ENCODE measurements around the gene EDEM3. TPM values are rescaled to one million over a fixed set of nuclear protein-coding genes. Genes with fewer than 3 reads are reported as not detected.

The EDEM3 gene
- total RNA-seq, 1 experiment from 2014 or later: 44.5 TPM

DNA sequence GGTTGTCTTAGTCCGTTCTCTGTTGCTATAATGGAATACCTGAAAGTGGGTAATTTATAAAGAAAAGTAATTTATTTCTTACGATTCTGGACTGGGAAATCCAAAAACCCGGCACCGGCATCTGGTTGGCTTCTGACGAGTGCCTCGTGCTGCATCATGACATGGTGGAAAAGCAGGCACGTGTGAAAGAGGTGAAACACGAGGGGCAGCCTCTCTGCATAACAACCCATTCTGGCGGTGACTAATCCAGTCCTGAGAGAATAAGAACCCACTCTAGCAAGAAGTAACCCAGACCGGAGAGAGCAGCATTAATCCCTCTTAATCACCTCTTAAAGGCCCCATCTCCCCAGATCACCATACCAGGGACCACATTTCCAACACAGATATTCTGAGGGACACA, 2.7 kb upstream of the EDEM3 start:
- BruUV-seq (replicated peaks): no TSS peak

DNA sequence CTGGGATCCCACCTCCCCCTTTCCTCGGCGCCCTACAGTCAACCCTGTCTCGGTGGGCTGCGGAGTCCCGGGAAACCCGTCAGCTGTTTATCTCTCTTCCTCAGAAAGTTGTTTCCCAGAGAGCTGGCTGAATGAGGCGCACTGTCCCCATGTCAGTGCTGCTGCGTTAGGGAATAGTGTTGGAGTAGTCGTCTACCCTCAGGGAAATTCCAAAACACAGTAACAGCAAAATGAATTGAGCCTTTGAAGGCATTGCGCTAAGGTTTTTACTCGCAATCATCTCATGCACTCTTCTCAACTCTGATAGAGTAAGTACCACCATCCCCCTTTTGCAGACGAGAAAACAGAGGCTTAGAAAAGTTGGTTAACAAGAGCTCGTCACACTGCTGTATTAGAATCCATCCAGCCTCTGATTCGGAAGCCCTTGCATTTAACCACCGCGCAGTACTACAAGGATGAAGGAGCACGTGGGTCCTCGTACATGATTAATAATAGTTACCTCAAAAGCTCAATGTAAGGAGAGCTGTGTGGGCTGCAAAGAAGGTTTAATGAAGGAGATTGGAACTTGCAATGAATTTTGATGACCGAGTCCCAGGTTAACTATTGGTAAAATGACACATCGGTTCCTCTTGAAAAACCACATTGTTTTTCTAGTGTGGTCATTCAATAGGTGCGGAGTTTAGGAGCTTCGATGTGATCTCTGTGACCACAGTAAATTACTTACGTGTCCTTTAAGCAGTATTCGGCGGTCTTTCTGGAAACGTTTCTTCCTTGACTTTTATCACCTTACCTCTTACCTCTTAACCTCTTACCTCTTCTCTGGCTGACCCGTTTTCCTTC, 788 bp upstream of the EDEM3 start:
- DNase-seq: peak; percentile 24
- peak overlapping the region; percentile 73 for H3K27ac Mint-ChIP-seq (ENCODE audit: unreplicated experiment)
- intact Hi-C loops (cut with micrococcal nuclease; ENCODE audit: unreplicated experiment): loop anchor here (2.0 kb wide), 2 partner anchors 37 to 219 kb away; partner anchors contain the start of gene NIBAN1

More for the DNA sequence above, 2.7 kb upstream of the EDEM3 start:
- Mint-ChIP-seq H3K36me3 (ENCODE audit: insufficient read depth, unreplicated experiment) (peaks cover 32% of the 10 kb centered on the region), H3K27me3 (ENCODE audit: unreplicated experiment) (no peaks in the 10 kb centered on the region), H3K9me3 (ENCODE audit: low read depth, unreplicated experiment) (no peaks in the 10 kb centered on the region), H3K4me1 (ENCODE audit: low read depth, unreplicated experiment) (peaks cover 13% of the 10 kb centered on the region), H3K27ac (ENCODE audit: unreplicated experiment) (no peak overlapping the region), H3K4me3 (ENCODE audit: low read depth, unreplicated experiment) (no peak overlapping the region)
- CTCF ChIA-PET: no interaction called here
- intact Hi-C loops (cut with micrococcal nuclease; ENCODE audit: unreplicated experiment): no loop called here
- no peak for DNase-seq
- TF ChIP-seq, protein P1, sequence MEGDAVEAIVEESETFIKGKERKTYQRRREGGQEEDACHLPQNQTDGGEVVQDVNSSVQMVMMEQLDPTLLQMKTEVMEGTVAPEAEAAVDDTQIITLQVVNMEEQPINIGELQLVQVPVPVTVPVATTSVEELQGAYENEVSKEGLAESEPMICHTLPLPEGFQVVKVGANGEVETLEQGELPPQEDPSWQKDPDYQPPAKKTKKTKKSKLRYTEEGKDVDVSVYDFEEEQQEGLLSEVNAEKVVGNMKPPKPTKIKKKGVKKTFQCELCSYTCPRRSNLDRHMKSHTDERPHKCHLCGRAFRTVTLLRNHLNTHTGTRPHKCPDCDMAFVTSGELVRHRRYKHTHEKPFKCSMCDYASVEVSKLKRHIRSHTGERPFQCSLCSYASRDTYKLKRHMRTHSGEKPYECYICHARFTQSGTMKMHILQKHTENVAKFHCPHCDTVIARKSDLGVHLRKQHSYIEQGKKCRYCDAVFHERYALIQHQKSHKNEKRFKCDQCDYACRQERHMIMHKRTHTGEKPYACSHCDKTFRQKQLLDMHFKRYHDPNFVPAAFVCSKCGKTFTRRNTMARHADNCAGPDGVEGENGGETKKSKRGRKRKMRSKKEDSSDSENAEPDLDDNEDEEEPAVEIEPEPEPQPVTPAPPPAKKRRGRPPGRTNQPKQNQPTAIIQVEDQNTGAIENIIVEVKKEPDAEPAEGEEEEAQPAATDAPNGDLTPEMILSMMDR (IDR thresholded peaks at IDR 0.05; ENCODE audit: unreplicated experiment): no peak

DNA sequence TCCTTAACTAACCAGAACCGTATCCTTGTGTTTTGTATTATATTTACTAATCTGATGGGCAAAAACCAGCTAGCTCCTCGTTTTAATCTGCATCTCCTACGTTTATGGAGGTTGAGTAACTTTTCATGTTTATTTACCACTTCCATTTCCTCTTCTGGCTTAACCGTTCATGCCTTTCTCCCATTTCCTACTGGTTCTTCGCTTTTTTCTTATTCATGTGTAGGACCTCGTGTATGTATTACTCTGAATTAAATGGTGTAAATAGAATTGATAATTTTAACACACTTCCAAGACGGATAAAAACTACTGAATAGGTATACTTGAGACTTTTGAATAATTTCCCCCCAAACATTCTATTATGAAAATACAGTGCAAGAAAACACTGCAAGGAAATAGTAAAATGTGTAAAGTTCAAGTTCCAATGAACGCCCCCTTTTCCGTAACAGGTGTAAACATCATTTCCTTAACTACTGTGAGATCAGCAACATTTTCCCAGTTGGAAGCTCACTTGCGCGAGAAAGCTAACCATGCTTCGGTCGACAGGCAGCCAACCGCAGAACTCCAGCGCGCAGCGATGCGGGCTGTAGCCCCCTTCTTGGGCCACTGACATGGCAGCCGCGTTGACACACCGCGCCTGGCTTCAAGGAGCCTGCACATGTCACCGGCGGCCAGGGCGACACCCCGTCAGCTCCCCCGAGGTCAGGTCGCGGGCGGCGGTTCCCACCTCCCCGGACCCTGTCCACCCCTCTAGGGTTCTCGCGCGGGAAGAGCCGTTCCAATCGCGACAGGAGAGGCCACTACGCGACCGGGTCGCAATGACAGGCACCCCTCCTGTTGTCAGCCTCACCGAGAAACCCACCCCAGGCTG, 816 bp downstream of the EDEM3 start:
- Mint-ChIP-seq H3K27me3 (ENCODE audit: unreplicated experiment) (no peaks in the 10 kb centered on the region), H3K4me3 (ENCODE audit: low read depth, unreplicated experiment) (peak overlapping the region; percentile 100), H3K4me1 (ENCODE audit: low read depth, unreplicated experiment) (peaks cover 13% of the 10 kb centered on the region), H3K9me3 (ENCODE audit: low read depth, unreplicated experiment) (no peaks in the 10 kb centered on the region), H3K36me3 (ENCODE audit: insufficient read depth, unreplicated experiment) (peaks cover 32% of the 10 kb centered on the region), H3K27ac (ENCODE audit: unreplicated experiment) (peak overlapping the region; percentile 73)
- CTCF ChIA-PET: interaction anchor here (0.5 to 1.2 kb wide), 6 partner anchors 51 to 927 kb away, joined by 3 to 7 read pairs (median 4); no protein-coding TSS in a partner anchor
- TSS peak; percentile 60 for BruUV-seq (replicated peaks)
- peak; percentile 48 for DNase-seq
- TF ChIP-seq, protein P1 (IDR thresholded peaks at IDR 0.05; ENCODE audit: unreplicated experiment): no peak
- intact Hi-C loops (cut with micrococcal nuclease; ENCODE audit: unreplicated experiment): loop anchor here (2.0 kb wide), 2 partner anchors 39 to 221 kb away; partner anchors contain the start of gene NIBAN1

More for the DNA sequence above, 788 bp upstream of the EDEM3 start:
- H3K4me3 Mint-ChIP-seq (ENCODE audit: low read depth, unreplicated experiment): peak overlapping the region; percentile 100
- no peaks in the 10 kb centered on the region for H3K9me3 Mint-ChIP-seq (ENCODE audit: low read depth, unreplicated experiment)
- TF ChIP-seq, protein P1 (IDR thresholded peaks at IDR 0.05; ENCODE audit: unreplicated experiment): no peak
- CTCF ChIA-PET: interaction anchor here (0.6 kb wide), 1 partner anchor 841 kb away, joined by 3 read pairs; no protein-coding TSS in a partner anchor
- H3K4me1 Mint-ChIP-seq (ENCODE audit: low read depth, unreplicated experiment): peaks cover 13% of the 10 kb centered on the region
- H3K36me3 Mint-ChIP-seq (ENCODE audit: insufficient read depth, unreplicated experiment): peaks cover 32% of the 10 kb centered on the region
- BruUV-seq (replicated peaks): no TSS peak
- H3K27me3 Mint-ChIP-seq (ENCODE audit: unreplicated experiment): no peaks in the 10 kb centered on the region

DNA sequence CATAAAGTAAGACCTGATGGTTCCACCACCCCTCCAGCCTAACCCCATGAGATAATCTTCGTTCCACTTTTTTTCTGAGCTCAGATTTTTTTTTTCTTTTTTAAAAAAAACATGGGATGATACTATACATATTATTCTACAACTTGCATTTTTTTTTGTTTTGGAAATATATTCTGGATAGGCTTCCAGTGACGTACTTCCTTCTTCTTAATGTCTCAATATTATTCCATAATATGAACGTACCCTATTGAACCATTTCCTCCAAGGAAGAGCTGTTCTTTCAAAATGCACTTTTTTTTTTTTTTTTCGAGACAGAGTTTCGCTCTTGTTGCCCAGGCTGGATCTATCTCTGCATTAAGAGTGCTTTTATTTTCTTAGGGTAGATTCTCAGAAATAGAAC, 1.5 kb downstream of the EDEM3 start:
- H3K27me3 Mint-ChIP-seq (ENCODE audit: unreplicated experiment): no peaks in the 10 kb centered on the region
- CTCF ChIA-PET: interaction anchor here (0.9 to 1.2 kb wide), 2 partner anchors 417 to 928 kb away, joined by 3 to 5 read pairs; no protein-coding TSS in a partner anchor
- H3K9me3 Mint-ChIP-seq (ENCODE audit: low read depth, unreplicated experiment): no peaks in the 10 kb centered on the region
- TF ChIP-seq, protein P1 (IDR thresholded peaks at IDR 0.05; ENCODE audit: unreplicated experiment): no peak
- H3K4me1 Mint-ChIP-seq (ENCODE audit: low read depth, unreplicated experiment): peaks cover 13% of the 10 kb centered on the region
- peaks cover 35% of the 10 kb centered on the region for H3K36me3 Mint-ChIP-seq (ENCODE audit: insufficient read depth, unreplicated experiment)
- H3K4me3 Mint-ChIP-seq (ENCODE audit: low read depth, unreplicated experiment): peak overlapping the region; percentile 100
- no TSS peak for BruUV-seq (replicated peaks)
- intact Hi-C loops (cut with micrococcal nuclease; ENCODE audit: unreplicated experiment): no loop called here
- peak overlapping the region; percentile 73 for H3K27ac Mint-ChIP-seq (ENCODE audit: unreplicated experiment)
- no peak for DNase-seq
